Neural cell (in vitro differentiated cells): Measurements from ENCODE around the gene BCKDK. TPM values are rescaled to one million over a fixed set of nuclear protein-coding genes. Genes with fewer than 3 reads are reported as not detected.

Experiments
- H2AFZ ChIP-seq: fragments of 200-600, 300-800 bp; sonication (generic), shearing (Covaris generic); 2 replicates; pipeline ENCODE4 v1.6.0; 2014; ENCODE audit warnings: low read depth, mild to moderate bottlenecking, antibody characterized with exemption, low read length, moderate library complexity
- H3F3A ChIP-seq: fragments of 200-600 bp; shearing (Covaris generic); 2 replicates; pipeline ENCODE4 v1.6.1; 2016; ENCODE audit warnings: mild to moderate bottlenecking, moderate library complexity, mixed read lengths, antibody characterized with exemption, low read length; ENCODE audit not compliant: insufficient read depth, poor library complexity, severe bottlenecking
- H3K27ac ChIP-seq: fragments of 200-600, 300-800 bp; sonication (generic), shearing (Covaris generic); 2 replicates; pipeline ENCODE4 v1.5.1; 2014; ENCODE audit warnings: mild to moderate bottlenecking, low read length, moderate library complexity
- H3K27me3 ChIP-seq: fragments of 300-800, 200-600 bp; sonication (generic), shearing (Covaris generic); 2 replicates; pipeline ENCODE4 v1.6.0; 2014; ENCODE audit warnings: mild to moderate bottlenecking, low read depth, low read length, moderate library complexity; ENCODE audit not compliant: insufficient read depth
- H3K36me3 ChIP-seq: fragments of 300-800, 200-600 bp; sonication (generic), shearing (Covaris generic); 2 replicates; pipeline ENCODE4 v1.5.1; 2014; ENCODE audit warnings: mild to moderate bottlenecking, antibody characterized with exemption, low read length, moderate library complexity; ENCODE audit not compliant: insufficient read depth
- H3K4me2 ChIP-seq: fragments of 300-800, 200-600 bp; sonication (generic), shearing (Covaris generic); 2 replicates; pipeline ENCODE4 v1.6.0; 2014; ENCODE audit warnings: mild to moderate bottlenecking, low read length
- H3K4me3 ChIP-seq: fragments of 300-800, 200-600 bp; sonication (generic), shearing (Covaris generic); 2 replicates; pipeline ENCODE4 v1.5.1; 2014; ENCODE audit warnings: mild to moderate bottlenecking, low read length, moderate library complexity
- H3K79me2 ChIP-seq: fragments of 200-600 bp; shearing (Covaris generic); replicated peaks from 2 replicates; pipeline ENCODE4 v1.6.0; 2014; ENCODE audit warnings: mild to moderate bottlenecking, low read length, moderate library complexity; ENCODE audit not compliant: insufficient read depth
- H3K9ac ChIP-seq: fragments of 300-800, 200-600 bp; sonication (generic), shearing (Covaris generic); 2 replicates; pipeline ENCODE4 v1.6.1; 2016; ENCODE audit warnings: mild to moderate bottlenecking, low read length, mixed read lengths
- H3K9me2 ChIP-seq: fragments of 200-600 bp; shearing (Covaris generic); 2 replicates; pipeline ENCODE4 v1.6.1; 2016; ENCODE audit warnings: mild to moderate bottlenecking, low read length, mixed read lengths; ENCODE audit not compliant: insufficient read depth
- H3K9me3 ChIP-seq: fragments of 200-600, 300-800 bp; sonication (generic), shearing (Covaris generic); 2 replicates; pipeline ENCODE4 v1.6.1; 2016; ENCODE audit warnings: mild to moderate bottlenecking, mixed run types, low read length, moderate library complexity, mixed read lengths
- H4K20me1 ChIP-seq: fragments of 200-600 bp; shearing (Covaris generic); 2 replicates; pipeline ENCODE4 v1.6.1; 2016; ENCODE audit warnings: mild to moderate bottlenecking, mixed run types; ENCODE audit not compliant: insufficient read depth
- CTCF ChIP-seq: fragments of 450-650 bp; IDR thresholded peaks from 2 replicates; pipeline ENCODE4 v1.5.1; 2014; ENCODE audit warnings: antibody characterized with exemption, mild to moderate bottlenecking, moderate library complexity; ENCODE audit not compliant: poor library complexity, severe bottlenecking
- EP300 ChIP-seq: fragments of 450-650 bp; conservative IDR thresholded peaks from 2 replicates; pipeline ENCODE4 v1.6.1; 2014; ENCODE audit warnings: antibody characterized with exemption, mild to moderate bottlenecking, moderate library complexity; ENCODE audit not compliant: poor library complexity, severe bottlenecking
- EZH2 ChIP-seq: fragments of 200-600, 300-800 bp; shearing (Covaris generic), sonication (generic); IDR thresholded peaks from 2 replicates; pipeline ENCODE4 v1.6.1; 2014; ENCODE audit warnings: antibody characterized with exemption, low read length, borderline replicate concordance, mild to moderate bottlenecking; ENCODE audit not compliant: insufficient read depth, poor library complexity, severe bottlenecking
- MXI1 ChIP-seq: fragments of 450-650 bp; conservative IDR thresholded peaks from 2 replicates; pipeline ENCODE4 v1.6.1; 2014; ENCODE audit warnings: antibody characterized with exemption, mild to moderate bottlenecking; ENCODE audit not compliant: poor library complexity, severe bottlenecking
- POLR2AphosphoS5 ChIP-seq: IDR thresholded peaks from 2 replicates; pipeline ENCODE4 v1.6.1; 2012
- RAD21 ChIP-seq: fragments of 450-650 bp; conservative IDR thresholded peaks from 2 replicates; pipeline ENCODE4 v1.6.1; 2014; ENCODE audit warnings: antibody characterized with exemption, mild to moderate bottlenecking, moderate library complexity
- REST ChIP-seq: IDR thresholded peaks from 2 replicates; pipeline ENCODE4 v1.6.1; 2012; ENCODE audit warnings: borderline replicate concordance
- SMC3 ChIP-seq: fragments of 450-650 bp; conservative IDR thresholded peaks from 2 replicates; pipeline ENCODE4 v1.6.1; 2014; ENCODE audit warnings: antibody characterized with exemption, mild to moderate bottlenecking, moderate library complexity; ENCODE audit not compliant: poor library complexity
- TAF1 ChIP-seq: IDR thresholded peaks from 2 replicates; pipeline ENCODE4 v1.6.1; 2012; ENCODE audit warnings: low read depth
- polyA plus RNA-seq: library from polyadenylated mRNA; depleted of rRNA; stranded (reverse); fragments of >200 nt; gene quantifications from 2 replicates; pipeline ENCODE4 v1.2.3, GENCODE V29; 2014

BCKDK gene
- polyA plus RNA-seq, 1 donor from 2014 or later, result 26.8 TPM

- no peak overlapping the region for H3K4me2 ChIP-seq
- H2AFZ ChIP-seq, result no peak overlapping the region
- H3F3A ChIP-seq, result no peaks in the 10 kb centered on the region
- no peaks in the 10 kb centered on the region for H3K9me2 ChIP-seq
- TF ChIP-seq EP300, result no peak
- TF ChIP-seq EZH2, result no peak
- TF ChIP-seq CTCF, result no peak
- no peak for TF ChIP-seq MXI1
- no peak for TF ChIP-seq POLR2AphosphoS5
- TF ChIP-seq REST, result no peak
- no peak for TF ChIP-seq TAF1
- no peak for TF ChIP-seq SMC3
- TF ChIP-seq RAD21, result no peak
- H3K9me3 ChIP-seq, result no peaks in the 10 kb centered on the region
- H3K4me3 ChIP-seq, result peak overlapping the region; percentile 99
- no peaks in the 10 kb centered on the region for H3K27me3 ChIP-seq
- no peaks in the 10 kb centered on the region for H4K20me1 ChIP-seq
- no peak overlapping the region for H3K27ac ChIP-seq
- H3K36me3 ChIP-seq, result no peaks in the 10 kb centered on the region
- H3K79me2 ChIP-seq, result no peaks in the 10 kb centered on the region
- H3K9ac ChIP-seq, result no peak overlapping the region
These were observed 1.4 kb downstream of the BCKDK start for GRCh38 chr16:31109622-31110021.

GRCh38 chr16:31110106-31111034 lies 2.2 kb downstream of the BCKDK start:
- Histone ChIP-seq H3F3A (no peaks in the 10 kb centered on the region), H3K9me3 (no peaks in the 10 kb centered on the region), H3K9me2 (no peaks in the 10 kb centered on the region), H3K27me3 (no peaks in the 10 kb centered on the region), H3K9ac (no peak overlapping the region), H3K4me3 (no peak overlapping the region), H3K36me3 (no peaks in the 10 kb centered on the region), H4K20me1 (no peaks in the 10 kb centered on the region), H2AFZ (no peak overlapping the region), H3K79me2 (no peaks in the 10 kb centered on the region), H3K4me2 (no peak overlapping the region), H3K27ac (no peak overlapping the region)
- no peak for TF ChIP-seq EP300
- no peak for TF ChIP-seq TAF1
- no peak for TF ChIP-seq EZH2
- TF ChIP-seq POLR2AphosphoS5, result no peak
